NCI-H1105 (cell line): Measurements from ENCODE around the gene MALL.
"Not testable (repeated sequence)": the region's sequence is repeated elsewhere in the genome, so short reads cannot be mapped to it uniquely, and the experiment has no call there.

ENCODE experiments used
- DNase-seq: peaks from one replicate; lab custom pipeline; 2025; lab: John Stamatoyannopoulos, UW

MALL gene

DNA sequence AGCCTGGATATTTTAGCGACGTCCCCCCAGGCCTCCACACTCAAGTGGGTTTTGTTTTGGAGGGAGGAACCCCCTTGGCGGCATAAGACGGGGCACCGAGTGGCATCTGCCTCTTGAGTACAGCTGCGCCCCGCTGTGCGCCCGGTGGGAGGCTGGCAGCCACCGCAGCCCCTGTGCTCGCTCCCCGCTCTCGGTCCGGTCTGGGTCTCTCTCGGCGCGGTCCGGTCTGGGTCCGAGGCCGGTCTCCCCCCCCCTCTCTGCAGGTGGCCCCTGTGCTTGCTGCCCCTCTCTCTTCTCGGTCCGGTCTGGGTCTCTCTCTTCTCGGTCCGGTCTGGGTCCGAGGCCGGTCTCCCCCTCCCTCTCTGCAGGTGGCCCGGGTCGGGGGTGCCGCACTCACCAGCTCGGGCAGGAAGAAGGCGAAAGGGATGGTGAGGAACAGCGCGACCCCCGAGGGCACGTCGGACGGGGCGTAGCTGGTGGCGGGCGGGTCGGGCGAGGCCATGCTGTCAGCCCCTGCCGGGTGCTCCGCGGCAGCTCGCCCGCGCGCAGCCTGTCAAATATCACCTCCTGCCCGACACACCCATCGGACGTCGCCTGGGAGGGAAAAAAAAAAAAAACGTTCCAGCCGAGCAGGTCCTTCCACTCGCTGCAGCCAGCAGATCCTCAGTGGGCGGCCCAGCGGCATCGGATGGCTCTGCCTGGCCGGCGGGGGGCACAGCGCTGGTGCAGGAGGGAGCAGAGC lies at the start of gene MALL:
MALL (minus strand) TSS at position 532 of the 742 bp plus-strand sequence; CDS start at position 502, 30 bp downstream.
- no peak for DNase-seq

DNA sequence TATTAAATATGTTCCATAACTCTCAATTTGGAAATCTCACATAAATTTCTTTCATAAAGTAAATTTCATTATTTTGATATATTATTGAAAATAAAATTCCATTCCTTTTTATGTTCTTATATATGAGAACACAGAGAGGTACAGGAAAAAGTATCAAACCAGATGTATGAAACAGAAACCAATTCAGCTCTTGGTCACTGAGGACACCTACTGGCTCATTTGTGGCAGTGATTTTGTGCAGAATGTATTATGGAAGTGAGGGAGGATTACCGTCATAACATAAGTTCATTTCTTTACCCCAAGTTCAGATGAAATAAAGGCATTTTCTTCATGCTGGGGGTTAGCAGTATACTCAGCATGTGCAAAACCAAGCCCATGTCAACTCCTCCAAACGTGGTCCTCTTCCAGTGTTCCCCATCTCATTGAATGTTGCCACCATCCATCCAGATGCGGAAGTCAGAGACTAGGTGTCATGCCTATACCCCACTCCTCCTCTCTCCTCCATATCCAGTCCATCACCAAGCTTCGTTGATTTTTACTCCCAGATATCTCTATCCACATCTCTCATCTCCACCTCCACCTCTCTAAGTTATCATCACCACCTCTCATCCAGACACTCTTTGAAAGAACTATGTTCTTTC lies 41.7 kb upstream of the MALL start:
- DNase-seq = no peak

DNA sequence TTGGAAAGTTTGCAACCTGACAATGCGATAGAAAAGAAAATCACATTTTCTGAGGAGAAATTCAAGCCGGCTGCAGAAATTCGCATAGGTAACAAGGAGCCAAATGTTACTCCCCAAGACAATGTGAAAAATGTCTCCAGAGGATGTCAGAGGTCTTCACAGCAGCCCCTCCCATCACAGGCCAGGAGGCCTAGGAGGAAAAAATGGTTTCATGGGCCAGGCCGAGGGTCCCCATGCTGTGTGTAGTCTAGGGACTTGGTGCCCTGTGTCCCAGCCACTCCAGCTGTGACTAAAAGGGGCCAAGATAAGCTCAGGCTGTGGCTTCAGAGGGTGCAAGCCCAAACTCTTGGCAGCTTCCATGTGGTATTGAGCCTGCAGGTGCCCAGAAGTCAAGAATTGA lies 39.2 kb upstream of the MALL start:
- not testable (repeated sequence) for DNase-seq

GRCh38 chr2:110154188-110154587 lies 38.6 kb upstream of the MALL start:
- not testable (repeated sequence) for DNase-seq

GRCh38 chr2:110153416-110153815 lies 37.8 kb upstream of the MALL start:
- no peak for DNase-seq

- DNase-seq = no peak
These were observed 37.3 kb upstream of the MALL start for GRCh38 chr2:110152943-110153342.

DNA sequence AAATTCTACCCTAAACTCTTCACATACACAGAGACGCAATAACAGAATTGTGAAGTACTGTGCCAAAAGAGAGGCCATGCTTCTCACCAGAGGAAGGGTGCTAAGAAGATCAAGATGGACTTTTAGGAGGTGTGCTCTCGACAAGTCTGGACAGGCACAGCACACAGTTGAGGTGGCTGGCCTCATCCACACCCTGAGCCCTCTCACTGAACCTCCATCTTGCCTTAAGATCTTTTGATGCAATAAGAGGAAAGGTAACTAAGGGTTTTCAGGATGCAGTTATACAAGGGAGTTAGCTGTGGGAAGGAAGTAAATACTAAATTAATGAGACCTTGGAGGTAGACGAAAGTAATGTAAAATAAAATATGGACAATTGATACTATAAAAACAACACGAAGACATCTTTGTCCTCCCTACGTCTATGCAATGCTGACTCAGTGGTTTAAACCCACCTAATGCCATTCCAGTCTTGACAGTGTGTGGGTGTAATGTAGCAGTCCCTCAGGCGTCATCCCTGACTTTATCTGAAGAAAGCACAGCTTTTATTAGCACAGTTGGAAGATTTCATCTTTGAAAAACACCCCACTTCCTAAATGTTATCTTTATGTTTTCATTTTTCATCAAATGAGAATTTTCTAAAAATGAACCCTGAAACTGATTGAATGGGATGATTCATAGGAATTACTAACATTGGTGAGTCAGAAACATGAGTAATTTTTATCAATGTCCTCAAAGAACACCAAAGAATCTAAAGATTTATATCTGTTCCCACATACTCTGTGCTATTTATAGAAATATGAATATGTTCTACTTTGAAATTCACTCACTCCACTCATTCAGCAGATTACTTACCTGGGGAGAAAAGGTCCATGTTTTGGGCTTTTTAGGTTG lies 34.0 kb upstream of the MALL start:
- DNase-seq = no peak

DNA sequence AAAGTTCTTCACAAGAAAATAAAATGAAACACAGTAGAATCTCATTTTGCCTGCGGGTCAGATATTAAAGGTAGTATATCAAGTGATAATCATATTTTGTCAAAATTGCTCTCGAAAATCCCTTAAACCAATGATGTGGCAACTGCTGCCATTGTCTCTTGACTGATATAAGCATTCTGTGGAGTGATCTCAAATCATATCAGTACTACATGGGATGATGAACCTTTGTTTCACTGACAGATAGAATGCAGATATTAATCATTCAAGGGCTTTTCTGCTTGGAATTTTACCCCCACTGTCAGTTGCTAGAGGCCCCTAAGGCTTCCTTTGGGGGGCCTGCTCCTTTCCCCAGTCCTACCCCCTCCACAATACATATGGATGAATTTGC lies 31.3 kb upstream of the MALL start:
- no peak for DNase-seq

GRCh38 chr2:110146183-110146944 lies 30.7 kb upstream of the MALL start:
- no peak for DNase-seq

- no peak for DNase-seq
These were observed 28.4 kb upstream of the MALL start for GRCh38 chr2:110143982-110144381.

DNA sequence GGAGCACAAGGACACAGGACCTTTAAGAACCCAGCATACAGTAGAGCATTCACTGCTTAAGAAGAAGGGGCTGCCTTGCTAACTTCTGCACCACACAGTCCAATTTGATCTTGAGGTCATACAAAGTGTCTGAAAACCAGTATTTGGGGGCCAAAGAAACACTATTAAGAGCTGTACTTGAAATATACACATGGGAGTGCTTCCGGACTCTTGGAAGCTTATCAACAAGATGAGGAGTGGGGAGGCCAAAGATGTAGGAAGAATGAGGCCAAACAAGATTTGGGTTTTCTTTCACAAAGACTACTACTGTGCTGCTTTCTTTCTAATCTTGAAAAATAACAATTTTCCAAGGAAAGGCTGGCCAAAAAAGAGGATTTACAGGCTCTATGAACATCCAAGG lies 24.8 kb upstream of the MALL start:
- DNase-seq = no peak

GRCh38 chr2:110134025-110134424 lies 18.4 kb upstream of the MALL start:
- DNase-seq = no peak

- DNase-seq = no peak
These were observed 15.5 kb upstream of the MALL start for GRCh38 chr2:110131166-110131565.

DNA sequence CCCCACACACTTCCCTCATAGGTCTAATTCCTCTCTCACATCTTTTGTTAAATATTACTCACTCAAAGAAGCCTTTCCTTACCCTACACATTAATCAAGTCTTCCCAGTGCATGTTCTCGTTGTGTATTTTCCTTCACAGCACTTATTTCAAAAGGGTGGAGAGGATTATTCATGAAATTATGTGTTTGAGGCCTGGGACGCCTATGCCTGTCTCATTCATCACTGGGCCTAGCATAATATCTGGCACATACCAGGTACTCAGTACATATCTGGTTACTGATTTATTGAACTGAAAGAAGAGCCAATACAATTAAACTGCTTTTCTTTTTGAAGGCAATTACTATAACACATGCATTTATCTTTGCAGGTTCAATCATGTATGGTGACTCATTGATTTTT lies 15.1 kb upstream of the MALL start:
- no peak for DNase-seq

DNA sequence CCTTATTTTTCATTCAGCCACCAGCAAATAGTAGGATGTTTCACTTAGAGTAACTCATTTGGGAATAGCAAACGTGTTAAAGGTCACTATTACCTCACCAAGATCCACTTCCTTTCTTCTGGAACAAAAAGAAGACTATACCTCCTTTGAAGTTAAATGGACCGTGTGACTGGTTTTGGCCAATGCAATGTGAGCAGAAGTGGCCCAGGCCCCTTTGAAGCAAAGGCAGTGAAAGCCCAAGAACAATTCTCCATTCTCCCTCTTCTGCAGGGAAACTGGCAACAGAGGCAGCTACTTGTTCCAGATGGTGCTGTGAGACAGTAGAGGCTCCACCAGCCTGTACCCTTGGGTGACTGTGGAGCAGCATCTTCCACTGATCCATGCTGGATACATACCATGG lies 11.3 kb upstream of the MALL start:
- no peak for DNase-seq

GRCh38 chr2:110126086-110126773 lies 10.6 kb upstream of the MALL start:
- DNase-seq = no peak

DNA sequence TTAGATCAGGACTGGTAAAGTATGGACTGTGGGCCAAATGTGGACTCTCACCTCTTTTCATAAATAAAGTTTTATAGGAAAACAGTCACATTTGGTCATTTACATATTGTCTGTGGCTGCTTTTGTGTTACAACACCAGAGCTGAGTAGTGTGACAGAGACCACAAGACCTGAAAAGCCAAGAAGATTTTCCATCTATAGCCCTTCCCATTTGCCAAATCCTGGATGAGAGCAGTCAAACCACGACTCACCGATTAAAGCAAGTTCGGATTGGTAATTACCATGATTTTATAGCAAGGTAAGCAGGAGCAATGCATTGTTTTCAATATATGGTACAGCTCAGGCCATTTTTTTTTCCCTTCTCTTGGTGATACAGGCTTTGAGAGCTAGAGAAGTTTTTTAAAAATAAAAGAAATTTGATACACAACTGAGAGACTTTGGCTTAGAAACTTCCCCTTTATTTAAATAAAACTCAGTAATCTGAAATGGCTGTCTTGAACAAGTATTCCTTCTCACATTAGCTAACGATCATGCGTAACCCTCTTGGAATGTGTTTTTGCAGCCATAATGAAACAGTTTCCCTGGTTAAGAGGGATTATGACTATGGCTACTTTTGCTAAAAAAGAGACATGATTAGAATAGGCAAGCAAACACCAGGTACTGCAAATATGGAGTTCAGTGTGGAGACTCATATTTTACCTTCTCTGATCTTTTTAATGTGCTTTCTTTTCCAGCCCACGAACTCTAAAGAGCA lies 9.5 kb upstream of the MALL start:
- no peak for DNase-seq

- DNase-seq = no peak
These were observed 8.6 kb upstream of the MALL start for GRCh38 chr2:110124038-110124825.

DNA sequence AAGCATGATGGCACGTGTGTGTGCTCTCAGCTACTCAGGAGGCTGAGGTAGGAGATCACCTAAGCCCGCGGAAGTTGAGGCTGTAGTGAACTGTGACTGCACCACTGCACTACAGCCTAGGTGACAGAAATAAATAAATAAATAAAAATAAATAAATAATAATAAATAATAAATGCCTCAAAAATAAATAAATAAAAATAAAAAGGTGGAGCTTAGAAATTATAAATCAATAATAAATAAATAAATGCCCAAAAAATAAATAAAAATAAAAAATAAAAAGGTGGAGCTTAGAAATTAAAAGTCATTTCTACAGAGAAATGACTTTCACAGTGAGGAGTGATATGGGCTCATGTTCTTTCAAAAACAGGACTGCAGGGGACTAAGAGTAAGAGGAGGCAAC lies 6.0 kb upstream of the MALL start:
- DNase-seq = no peak

GRCh38 chr2:110121052-110121334 lies 5.4 kb upstream of the MALL start:
- no peak for DNase-seq
